NOMO-1 treated with DMSO at 0.1 percent for 48 hours (cell line): ENCODE results near the gene C10orf143.
"Not testable (repeated sequence)": the region's sequence is repeated elsewhere in the genome, so short reads cannot be mapped to it uniquely, and the experiment has no call there.

Experiments used
- DNase-seq: peaks from one replicate; lab custom pipeline; 2025; ENCODE audit not compliant: unreplicated experiment; lab: John Stamatoyannopoulos, UW

The C10orf143 gene

DNA sequence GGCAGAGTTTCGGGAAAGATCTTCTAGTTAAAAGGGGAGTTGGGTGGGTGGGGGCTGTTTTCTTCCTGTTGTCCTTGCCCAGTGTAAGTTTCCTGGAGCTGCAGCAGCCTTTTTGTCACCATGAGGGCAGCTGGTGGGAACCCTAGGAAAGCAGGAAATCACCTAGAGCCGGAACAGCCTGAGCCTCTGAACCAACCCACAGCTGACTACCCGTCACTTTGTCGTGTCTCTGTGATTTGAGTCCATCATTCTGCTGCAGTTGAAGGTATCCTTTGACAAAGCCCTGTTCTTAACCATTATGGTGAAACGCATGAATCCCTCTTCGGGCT, 1.2 kb upstream of the C10orf143 start:
- no peak for DNase-seq

DNA sequence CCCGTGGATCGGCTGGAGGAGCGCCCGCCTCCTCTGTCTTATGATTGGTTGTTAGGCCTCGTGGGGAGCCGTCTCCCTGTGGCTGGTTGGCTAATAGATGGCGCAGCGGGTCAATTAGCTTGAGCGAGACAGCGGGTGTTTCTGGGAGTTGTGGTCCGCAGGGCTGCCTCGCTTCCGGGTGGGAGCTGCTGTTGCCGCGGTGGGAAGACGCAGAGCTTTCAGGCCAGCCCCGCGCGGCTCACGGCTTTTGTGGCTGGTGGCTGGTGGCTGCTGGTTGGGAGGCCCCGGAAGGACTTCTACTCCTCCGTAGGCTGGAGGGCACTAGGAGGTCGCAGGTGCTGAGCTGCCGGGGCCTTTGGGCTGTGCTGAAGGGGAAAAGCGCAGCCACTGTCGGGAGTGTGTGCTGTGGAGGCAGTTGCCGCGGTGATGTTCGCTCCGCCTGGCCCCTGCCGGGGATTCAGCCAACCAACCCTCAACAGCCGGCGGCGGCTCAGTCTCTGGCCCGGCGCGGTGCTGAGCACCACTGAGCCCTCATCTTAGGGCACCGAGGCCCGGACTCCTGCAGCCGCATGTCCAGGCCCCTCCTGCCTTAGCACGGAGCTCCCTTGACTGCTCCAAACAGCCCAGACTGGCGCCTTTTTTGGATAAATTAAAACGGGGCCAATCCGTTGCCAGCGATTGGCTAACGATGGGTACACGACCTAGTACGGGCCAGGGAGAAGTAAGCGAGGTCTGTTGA, 652 bp upstream of the C10orf143 start:
- peak; percentile 97 for DNase-seq

DNA sequence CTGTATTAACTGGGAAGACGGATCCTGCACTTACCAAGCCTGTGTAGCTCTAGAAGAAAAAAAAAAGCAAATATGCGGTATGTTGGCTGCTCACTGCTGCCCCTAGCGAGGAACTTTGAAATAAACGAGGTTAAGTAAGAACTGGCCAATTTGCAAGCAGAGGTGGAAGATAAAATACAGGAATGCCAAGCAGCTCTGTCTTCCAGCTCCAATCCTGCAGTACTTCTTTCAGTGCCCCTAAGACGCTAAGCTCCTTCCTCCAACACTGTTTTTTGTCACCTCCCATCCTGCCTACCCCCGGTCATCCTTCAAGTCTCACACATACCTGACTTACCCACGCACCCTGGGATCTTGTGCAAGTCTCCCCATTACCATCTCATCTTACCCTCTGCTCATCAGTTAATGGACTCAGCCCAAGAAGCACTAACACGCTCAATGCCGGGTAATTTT, 809 bp downstream of the C10orf143 start:
- peak; percentile 79 for DNase-seq

DNA sequence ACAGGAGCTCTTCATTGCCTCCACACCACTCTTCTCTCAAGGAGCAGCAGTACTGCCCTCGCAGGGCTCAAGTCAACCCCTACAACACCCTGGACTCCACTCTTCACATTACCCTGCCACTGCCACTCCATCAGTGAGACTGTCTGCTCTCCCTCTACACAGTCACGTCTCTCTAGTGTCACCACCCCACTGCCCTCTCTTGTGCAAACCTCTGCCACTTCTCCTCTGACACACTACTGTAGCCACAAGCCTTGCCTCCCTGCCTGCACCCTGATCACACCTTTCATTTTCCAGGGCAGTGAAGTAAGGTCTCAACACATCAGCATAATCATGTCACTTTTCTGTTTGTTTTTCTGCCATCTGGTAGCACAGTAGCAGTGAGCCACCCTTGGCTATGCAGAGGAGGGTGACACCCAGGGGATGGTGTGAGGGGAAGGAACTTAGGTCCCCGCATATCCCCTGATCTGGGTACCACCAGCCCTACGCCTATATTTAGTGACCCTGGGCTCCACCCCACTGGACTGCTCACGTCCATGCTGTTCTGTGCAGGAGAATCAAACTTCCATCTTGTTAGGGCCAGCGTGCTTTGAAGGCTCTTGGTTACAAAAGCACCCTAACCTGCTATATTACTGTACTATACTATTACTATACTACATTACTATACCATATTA, 1.6 kb downstream of the C10orf143 start:
- DNase-seq, result no peak

DNA sequence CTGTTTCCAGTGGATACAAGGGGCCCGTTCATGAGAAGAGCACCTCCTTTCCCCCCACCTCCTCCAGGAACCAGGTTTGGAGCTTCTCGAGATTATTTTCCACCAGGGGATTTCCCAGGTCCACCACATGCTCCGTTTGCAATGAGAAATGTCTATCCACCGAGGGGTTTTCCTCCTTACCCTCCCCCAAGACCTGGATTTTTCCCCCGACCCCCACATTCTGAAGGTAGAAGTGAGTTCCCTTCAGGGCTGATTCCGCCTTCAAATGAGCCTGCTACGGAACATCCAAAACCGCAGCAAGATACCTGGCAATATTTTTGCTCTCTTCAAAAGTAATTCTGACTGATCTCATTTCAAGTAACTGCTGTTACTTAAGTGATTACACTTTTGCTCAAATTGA, 2.5 kb downstream of the C10orf143 start:
- DNase-seq, result not testable (repeated sequence)

DNA sequence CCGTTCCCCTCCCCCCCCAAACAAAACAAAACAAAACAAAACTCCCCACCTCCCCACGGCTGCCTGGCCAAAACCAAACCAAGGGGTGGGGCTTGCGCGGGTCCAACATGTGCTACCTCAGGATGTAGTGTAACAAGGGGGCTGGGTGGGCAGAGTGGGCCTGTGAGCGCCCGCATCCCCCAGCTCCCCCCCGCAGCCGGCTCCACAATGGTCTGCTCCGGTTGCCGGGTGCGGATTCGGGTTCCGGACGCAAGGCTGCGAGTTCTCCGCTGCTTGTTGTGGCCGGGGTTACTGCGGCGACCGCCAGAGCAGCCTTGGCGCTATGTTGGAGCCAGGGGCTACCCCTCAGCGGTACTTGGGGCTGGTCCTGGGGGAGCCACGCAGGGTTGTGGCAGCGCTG, 4.9 kb downstream of the C10orf143 start:
- DNase-seq, result no peak

DNA sequence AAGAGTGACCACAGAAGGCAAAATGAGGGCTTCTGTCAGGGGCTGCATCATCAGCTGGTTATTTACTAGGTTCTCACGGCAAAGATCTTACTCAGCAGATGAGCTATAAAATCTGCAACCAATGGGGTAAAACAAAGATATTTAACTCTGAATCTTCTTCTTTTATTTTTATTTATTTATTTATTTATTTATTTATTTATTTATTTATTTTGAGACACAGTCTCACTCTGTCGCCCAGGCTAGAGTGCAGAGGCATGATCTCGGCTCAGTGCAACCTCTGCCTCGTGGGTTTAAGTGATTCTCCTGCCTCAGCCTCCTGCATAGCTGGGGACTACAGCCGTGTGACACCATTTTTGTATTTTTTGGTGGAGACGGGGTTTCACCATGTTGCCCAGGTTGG, 11.3 kb downstream of the C10orf143 start:
- DNase-seq, result no peak

DNA sequence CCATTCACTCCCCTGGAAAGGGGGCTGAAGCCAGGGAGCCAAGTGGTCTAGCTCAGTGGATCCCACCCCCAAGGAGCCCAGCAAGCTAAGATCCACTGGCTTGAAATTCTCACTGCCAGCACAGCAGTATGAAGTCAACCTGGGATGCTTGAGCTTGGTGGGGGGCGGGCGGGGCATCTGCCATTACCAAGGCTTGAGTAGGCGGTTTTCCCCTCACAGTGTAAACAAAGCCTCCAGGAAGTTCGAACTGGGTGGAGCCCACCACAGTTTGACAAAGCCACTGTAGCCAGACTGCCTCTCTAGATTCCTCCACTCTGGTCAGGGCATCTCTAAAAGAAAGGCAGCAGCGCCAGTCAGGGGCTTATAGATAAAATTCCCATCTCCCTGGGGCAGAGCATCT, 20.1 kb downstream of the C10orf143 start:
- DNase-seq, result not testable (repeated sequence)

DNA sequence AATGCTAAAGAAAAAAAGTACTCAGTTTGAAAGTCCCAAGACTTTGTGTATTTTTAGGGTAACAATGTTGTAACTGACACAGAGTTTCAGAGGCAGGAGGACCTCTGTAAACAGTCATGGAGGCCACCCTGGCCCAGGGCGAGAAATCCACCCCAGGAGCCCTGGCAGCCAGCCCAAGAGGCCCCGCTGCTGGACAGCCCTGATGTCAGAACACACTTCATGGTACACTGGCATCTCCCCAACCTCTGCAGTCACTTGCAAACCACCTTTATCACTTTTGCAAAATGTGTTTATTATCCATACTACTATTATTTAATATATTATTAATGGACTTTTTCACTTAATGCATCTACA, 30.2 kb downstream of the C10orf143 start:
- DNase-seq, result no peak

DNA sequence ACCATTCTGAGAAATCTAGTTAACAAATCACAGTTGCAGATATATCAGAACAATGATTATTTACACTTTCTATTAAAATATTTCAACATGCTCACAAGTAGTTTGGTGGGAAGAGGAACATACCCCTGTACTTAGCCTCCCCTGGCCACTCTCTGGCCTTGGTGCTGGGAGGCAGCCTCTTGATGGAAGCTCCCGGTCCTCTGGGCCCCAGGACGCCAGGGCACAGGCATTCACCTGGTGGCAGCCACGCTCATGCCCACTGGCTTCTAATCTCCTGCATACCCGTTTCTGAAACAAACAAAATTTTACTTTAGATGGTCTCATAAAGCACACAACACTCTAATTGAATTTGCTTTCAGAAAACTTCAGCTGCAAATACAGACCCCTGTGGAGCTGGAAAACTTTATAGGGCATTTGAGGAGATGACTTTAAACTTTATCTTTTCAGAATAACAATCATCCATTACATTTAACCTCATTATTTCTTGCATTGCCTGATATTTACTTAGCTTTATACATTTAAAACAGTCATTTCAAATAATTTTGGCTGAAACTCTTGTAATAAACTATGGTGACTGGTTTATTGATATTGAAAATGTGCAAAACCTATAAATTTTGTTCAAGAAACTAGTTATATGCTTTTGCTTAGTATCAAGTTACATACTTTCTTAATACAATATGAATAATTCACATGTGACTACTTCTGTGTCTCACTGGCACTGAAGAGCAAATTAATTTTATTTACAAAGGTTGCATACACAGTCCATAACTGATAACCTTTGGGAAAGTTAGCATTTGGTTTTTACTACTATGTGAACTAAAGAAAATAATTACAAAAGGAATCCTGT, 30.8 kb downstream of the C10orf143 start:
- no peak for DNase-seq

DNA sequence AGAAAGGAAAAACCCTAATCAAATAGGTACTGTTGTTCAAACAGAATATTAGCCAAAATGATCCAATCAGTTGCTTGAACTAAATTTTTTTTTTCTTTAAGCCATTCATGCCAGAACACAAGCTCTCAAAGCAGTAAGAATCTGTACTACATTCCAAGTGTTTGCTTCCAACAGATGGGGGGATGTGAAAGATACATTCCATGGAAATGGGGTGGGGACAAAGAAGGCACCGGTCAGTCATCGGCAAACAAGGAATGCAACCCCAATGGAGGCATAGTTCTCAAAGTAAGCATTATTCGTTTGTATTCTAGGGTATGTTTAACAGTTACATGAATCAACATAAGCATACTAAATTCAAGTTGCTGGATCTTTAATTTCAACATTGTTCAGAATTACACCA, 32.5 kb downstream of the C10orf143 start:
- no peak for DNase-seq

DNA sequence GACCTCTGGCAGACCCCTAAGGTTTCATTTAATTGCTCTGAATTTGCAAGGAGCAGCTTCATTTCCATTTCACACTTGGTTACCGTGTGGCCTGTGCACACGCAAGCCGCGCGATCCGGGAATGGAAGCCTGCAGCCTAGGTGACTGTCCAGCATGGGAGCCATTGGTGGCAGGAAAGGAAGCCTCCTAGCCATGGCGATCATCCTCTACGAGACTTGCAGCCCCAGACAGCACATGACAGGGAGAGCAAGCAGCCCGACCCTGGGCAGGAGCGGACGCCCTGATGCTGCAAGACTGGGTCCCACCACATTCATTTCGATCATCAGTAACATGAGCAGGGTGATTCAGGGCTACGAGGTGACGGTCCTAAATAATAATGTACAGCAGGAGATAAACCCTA, 33.9 kb downstream of the C10orf143 start:
- no peak for DNase-seq

DNA sequence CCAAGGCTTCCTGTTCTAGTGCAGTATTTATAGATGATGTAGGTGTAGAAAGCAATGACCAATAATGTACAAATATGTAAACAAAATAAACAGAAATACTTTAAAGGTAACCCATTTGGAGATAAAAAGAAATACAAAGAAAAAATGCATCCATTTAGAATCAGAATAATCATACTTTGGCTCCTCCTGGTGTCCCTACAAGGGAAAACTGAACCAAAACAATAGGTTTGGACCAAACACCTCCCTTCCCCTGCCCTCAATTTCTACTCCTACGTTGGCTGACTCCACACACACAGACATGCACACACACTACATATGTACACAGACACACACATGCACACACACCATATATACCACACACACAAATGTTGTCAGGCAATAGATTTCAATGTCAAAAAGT, 36.0 kb downstream of the C10orf143 start:
- DNase-seq, result no peak

DNA sequence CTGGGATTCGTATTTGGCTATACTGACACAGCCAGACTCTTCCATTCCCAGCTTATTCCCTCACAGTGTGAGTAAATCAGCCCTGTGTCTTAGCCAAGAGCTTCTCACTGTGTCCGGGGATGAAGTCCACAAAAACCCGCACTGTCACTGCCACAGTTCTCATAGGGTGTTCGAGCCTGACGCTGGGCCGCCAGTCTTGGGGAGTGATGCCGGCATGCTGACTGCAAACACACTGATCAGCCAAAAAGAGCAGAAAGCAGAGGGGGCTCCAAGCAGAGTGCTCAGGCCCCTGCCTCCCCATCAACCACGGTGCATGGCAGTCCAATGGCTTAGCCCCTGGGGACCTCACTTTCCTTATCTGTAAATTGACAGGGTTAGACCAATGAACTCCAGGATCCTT, 36.7 kb downstream of the C10orf143 start:
- DNase-seq, result no peak

DNA sequence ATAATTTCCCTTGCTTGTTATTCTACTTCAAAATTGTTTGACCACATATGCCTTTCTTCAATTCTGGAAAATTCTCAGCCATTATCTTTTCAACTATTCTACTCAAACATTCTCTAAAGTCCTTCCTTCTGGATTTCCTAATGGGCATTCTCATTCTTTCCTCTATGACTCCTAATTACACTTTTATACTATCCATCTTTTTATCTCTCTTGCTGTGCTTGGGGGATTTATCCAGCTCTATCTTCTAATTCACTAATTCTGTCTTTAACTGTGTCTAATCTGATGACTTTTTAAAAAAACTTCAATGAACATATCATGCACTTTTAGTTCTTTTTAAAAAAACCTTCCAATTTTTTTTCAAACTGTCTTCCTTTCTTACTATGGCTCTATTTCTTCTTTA, 38.4 kb downstream of the C10orf143 start:
- DNase-seq, result no peak

DNA sequence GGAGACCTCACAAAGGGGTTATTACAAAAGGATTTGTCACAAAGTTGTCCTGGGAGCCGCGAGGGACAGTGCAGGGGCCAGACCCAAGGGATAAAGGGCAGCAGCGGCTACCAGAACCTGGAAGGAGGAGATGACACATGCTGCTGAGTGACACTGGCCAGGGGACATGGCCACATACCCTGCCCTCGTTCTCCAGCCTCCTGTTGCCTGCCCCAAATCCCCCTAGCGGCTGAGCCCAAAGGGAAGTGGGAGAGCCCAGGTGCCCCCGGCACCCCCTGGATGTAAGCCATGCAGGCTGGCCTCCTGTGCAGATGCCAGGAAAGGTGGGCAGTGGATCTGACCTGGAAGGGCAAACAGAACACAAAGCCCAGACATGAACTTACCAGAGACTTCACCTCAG, 42.7 kb downstream of the C10orf143 start:
- DNase-seq, result no peak

DNA sequence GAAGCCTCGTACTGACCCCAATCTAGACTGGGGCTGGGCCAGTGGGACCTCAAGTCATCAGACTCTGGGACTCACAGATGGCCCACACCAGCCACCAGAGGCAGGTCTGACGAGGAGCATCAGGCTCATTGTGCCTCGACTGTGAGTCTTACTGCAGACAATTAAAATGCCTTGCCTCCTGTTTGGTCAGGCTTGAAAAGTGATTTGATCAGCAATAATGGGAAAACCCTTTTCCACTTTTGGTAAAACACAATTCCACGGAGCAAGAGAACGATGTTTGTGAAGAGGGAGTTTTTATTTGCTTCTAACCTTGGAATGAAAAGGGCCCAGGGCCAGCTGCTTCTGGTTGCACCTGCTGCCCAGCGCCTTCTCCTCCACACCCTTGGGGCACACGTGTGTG, 43.9 kb downstream of the C10orf143 start:
- no peak for DNase-seq

DNA sequence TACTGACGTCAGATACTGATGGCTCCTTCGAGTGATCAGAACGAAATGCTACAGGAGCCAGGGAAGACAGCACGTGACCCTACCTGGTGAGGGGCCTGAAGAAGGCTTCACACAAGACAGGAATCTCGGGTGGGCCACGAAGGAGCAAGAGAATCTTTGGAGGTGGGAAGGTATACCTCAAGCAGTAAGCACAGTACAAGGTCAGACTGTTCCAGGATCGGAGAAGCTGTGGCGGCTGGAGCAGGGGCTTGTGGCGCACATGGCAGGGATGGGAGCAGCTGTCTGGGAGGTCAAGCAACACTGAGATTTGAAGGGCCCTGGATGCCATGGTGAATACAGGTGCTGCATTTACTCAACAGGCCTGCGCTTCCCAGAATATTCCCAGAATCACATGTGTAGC, 45.4 kb downstream of the C10orf143 start:
- DNase-seq, result no peak

DNA sequence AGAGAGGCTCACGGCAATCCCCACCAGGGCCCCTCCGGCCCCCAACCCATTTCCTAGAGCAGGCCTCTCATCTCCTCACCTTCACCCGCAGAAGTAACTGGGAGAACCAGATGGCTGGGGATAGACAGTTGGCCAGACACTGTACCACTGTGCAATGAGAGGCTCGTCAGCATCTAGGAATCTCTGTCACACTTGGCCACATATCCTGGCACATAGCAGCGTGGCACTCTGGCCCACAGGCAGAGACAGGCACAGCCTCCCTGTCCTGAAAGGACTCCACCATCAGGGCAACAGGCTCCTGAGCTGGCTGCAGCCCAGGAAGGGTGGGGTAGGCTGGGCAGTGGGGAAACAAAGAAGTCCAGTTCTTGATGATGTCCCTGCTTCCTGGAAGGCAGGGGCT, 45.8 kb downstream of the C10orf143 start:
- no peak for DNase-seq

DNA sequence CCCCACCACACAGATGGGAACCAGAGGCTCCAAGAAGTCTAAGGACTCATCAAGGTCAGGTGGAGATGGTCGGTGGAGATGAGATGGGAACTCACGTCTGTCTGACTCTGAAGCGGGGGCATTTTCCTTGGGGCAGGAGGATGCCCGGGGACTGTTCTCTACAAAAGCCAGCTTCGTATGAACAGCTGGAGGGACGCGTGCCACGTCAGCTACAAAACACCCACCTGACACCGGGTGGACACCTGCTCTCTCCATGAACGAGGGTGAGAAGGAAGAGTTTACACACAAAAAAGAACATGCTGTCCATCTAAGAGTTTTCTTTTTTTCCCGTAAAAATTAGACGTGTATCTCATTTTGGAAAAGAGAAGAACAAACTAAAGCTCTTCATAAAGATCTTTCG, 47.7 kb downstream of the C10orf143 start:
- DNase-seq, result no peak

DNA sequence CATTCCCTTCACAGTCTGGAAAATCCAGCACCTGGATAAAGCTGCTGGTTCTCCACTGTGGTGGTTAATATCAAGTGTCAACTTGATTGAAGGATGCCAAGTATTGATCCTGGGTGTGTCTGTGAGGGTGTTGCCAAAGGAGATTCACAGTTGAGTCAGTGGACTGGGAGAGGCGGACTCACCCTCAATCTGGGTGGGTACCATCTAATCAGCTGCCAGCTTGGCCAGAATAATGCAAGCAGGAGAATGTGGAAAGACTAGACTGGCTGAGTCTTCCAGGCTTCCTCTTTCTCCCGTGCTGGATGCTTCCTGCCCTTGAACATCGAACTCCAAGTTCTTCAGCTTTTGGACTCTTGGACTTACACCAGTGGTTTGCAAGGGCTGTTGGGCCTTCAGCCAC, 48.4 kb downstream of the C10orf143 start:
- no peak for DNase-seq

DNA sequence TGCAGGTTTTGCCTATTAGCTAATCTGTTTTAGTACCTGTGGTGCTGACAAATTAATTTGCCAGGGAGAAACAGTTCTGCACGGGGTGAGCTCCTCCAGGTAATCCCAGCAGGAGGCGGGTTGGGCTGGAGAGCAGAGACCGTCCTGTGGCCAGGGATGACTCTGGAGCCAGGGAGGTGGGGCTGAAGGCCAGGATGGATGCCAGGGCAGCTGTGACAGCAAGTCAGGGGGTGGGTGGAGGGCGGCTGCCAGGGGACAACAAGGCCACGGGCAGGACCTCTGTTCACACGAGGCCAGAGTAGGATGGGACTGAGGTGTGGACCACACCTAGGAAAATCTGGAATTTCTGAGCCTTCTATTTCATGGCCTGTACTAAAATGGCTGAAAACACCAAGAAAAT, 48.9 kb downstream of the C10orf143 start:
- no peak for DNase-seq
